ENCODE data around the gene GSKIP.

- TF ChIP-seq, protein P1, sequence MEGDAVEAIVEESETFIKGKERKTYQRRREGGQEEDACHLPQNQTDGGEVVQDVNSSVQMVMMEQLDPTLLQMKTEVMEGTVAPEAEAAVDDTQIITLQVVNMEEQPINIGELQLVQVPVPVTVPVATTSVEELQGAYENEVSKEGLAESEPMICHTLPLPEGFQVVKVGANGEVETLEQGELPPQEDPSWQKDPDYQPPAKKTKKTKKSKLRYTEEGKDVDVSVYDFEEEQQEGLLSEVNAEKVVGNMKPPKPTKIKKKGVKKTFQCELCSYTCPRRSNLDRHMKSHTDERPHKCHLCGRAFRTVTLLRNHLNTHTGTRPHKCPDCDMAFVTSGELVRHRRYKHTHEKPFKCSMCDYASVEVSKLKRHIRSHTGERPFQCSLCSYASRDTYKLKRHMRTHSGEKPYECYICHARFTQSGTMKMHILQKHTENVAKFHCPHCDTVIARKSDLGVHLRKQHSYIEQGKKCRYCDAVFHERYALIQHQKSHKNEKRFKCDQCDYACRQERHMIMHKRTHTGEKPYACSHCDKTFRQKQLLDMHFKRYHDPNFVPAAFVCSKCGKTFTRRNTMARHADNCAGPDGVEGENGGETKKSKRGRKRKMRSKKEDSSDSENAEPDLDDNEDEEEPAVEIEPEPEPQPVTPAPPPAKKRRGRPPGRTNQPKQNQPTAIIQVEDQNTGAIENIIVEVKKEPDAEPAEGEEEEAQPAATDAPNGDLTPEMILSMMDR (IDR thresholded peaks at IDR 0.05; ENCODE audit: low read depth, low read length), result no peak
- no peak for TF ChIP-seq EZH2phosphoT487 (IDR thresholded peaks at IDR 0.05; ENCODE audit: low read depth)
These were observed 17.7 kb upstream of the GSKIP start for GRCh38 chr14:96345669-96346068.

All from OCI-LY3 (cell line).